CD14-positive monocyte (primary cell): ENCODE results near the gene GLI3. TPM values are rescaled to one million over a fixed set of nuclear protein-coding genes. Genes with fewer than 3 reads are reported as not detected.

Source experiments
- DNase-seq, 3 donors: peaks; one replicate each; pipeline ENCODE4 v3.0.0-alpha.2; 2011 to 2022
- H2AFZ ChIP-seq: 2 replicates; pipeline ENCODE4 v1.6.0; 2012; ENCODE audit warnings: mild to moderate bottlenecking, low read depth, low read length, inconsistent platforms; ENCODE audit not compliant: insufficient read depth, poor library complexity, severe bottlenecking
- H3K27ac ChIP-seq, 2 donors: 1 replicate in 1 of 2; 2 replicates in 1 of 2; pipeline ENCODE4 v1.5.1; 2012 to 2013; ENCODE audit warnings: low read length in 2 of 2, control low read depth in 1 of 2, inconsistent platforms in 1 of 2, low read depth in 1 of 2, mild to moderate bottlenecking in 1 of 2
- H3K27me3 ChIP-seq, 2 donors: one replicate each; pipeline versions ENCODE4 v1.6.0 to v1.6.1; 2011 to 2013; ENCODE audit warnings: low read length in 2 of 2; ENCODE audit not compliant: control insufficient read depth in 2 of 2, insufficient read depth in 2 of 2
- H3K36me3 ChIP-seq, 2 donors: replicated peaks in 1 of 2; 1 replicate in 1 of 2; 2 replicates in 1 of 2; pipeline versions ENCODE4 v1.5.1 to v1.6.1; 2012 to 2013; ENCODE audit warnings: low read length in 2 of 2, control low read depth in 1 of 2, inconsistent platforms in 1 of 2, mild to moderate bottlenecking in 1 of 2; ENCODE audit not compliant: insufficient read depth in 2 of 2, control insufficient read depth in 1 of 2
- H3K4me1 ChIP-seq, 2 donors: 1 replicate in 1 of 2; 2 replicates in 1 of 2; pipeline versions ENCODE4 v1.5.1 to v1.6.1; 2012 to 2013; ENCODE audit warnings: low read length in 2 of 2, control low read depth in 1 of 2, inconsistent platforms in 1 of 2, mild to moderate bottlenecking in 1 of 2, moderate library complexity in 1 of 2; ENCODE audit not compliant: insufficient read depth in 2 of 2, control insufficient read depth in 1 of 2
- H3K4me2 ChIP-seq: replicated peaks from 2 replicates; pipeline ENCODE3; 2012; ENCODE audit warnings: low read length, moderate library complexity, mild to moderate bottlenecking; ENCODE audit not compliant: poor library complexity, severe bottlenecking; ENCODE audit errors: extremely low read depth
- H3K4me3 ChIP-seq, 3 experiments: fragments of 200-600 bp in 1 of 3; sonication (generic) in 1 of 3; replicated peaks in 1 of 3; 1 replicate in 2 of 3; 2 replicates in 1 of 3; pipeline ENCODE4 v1.5.1; 2011 to 2013; ENCODE audit warnings: low read length in 3 of 3, mild to moderate bottlenecking in 3 of 3, control low read depth in 2 of 3, low read depth in 2 of 3, inconsistent platforms in 1 of 3, moderate library complexity in 1 of 3
- H3K79me2 ChIP-seq: 2 replicates; pipeline ENCODE4 v1.6.0; 2012; ENCODE audit warnings: mild to moderate bottlenecking, control low read depth, inconsistent platforms, low read length, moderate library complexity; ENCODE audit not compliant: insufficient read depth
- H3K9ac ChIP-seq: 2 replicates; pipeline ENCODE4 v1.6.0; 2017; ENCODE audit warnings: low read length, mild to moderate bottlenecking; ENCODE audit not compliant: insufficient read depth, poor library complexity, severe bottlenecking
- H3K9me3 ChIP-seq, 2 donors: replicated peaks in 1 of 2; 1 replicate in 1 of 2; 2 replicates in 1 of 2; pipeline versions ENCODE4 v1.5.1 to v1.6.1; 2012 to 2013; ENCODE audit warnings: low read length in 2 of 2, control low read depth in 1 of 2; ENCODE audit not compliant: control insufficient read depth in 1 of 2, insufficient read depth in 1 of 2
- H4K20me1 ChIP-seq: 2 replicates; pipeline ENCODE4 v1.6.0; 2012; ENCODE audit warnings: mild to moderate bottlenecking, low read length, control low read depth, moderate library complexity; ENCODE audit not compliant: insufficient read depth
- H3K27ac Mint-ChIP-seq, 7 donors: one replicate each; pipeline ENCODE4 v1.8.0; 2020; ENCODE audit warnings: mild to moderate bottlenecking in 7 of 7, mixed read lengths in 7 of 7, moderate library complexity in 6 of 7, inconsistent platforms in 2 of 7
- H3K27me3 Mint-ChIP-seq, 3 donors: one replicate each; pipeline ENCODE4 v1.8.0; 2021 to 2022; ENCODE audit warnings: low read depth in 3 of 3, mild to moderate bottlenecking in 3 of 3, mixed read lengths in 3 of 3, moderate library complexity in 3 of 3, inconsistent platforms in 1 of 3
- H3K36me3 Mint-ChIP-seq, 2 donors: one replicate each; pipeline ENCODE4 v1.8.0; 2020; ENCODE audit warnings: mixed read lengths in 2 of 2, inconsistent platforms in 1 of 2, mild to moderate bottlenecking in 1 of 2
- H3K4me1 Mint-ChIP-seq: one replicate; pipeline ENCODE4 v1.8.0; 2020; ENCODE audit warnings: mild to moderate bottlenecking, mixed read lengths
- H3K4me3 Mint-ChIP-seq, 2 donors: one replicate each; pipeline ENCODE4 v1.8.0; 2020; ENCODE audit warnings: mild to moderate bottlenecking in 2 of 2, mixed read lengths in 2 of 2, moderate library complexity in 1 of 2
- H3K9me3 Mint-ChIP-seq, 7 donors: one replicate each; pipeline ENCODE4 v1.8.0; 2020 to 2022; ENCODE audit warnings: mixed read lengths in 7 of 7, mild to moderate bottlenecking in 6 of 7, moderate library complexity in 6 of 7, inconsistent platforms in 2 of 7
- WGBS: methylation state at CpG from one replicate; pipeline ENCODE4 v1.1.5; 2013; ENCODE audit warnings: missing lambda C conversion rate; ENCODE audit not compliant: insufficient coverage; 5-methylcytosine and 5-hydroxymethylcytosine counted together
- intact Hi-C, 2 donors: fragments of 100-400 bp; cut with micrococcal nuclease; formaldehyde crosslinking; loops; one replicate each; pipeline versions ENCODE4 v1.15.0 to v1.15.1; 2023
- polyA plus RNA-seq, 3 donors: library from polyadenylated mRNA; depleted of rRNA in 1 of 3; unstranded in 2 of 3; stranded (reverse) in 1 of 3; fragments of 300-500 nt in 2 of 3; fragments of >200 nt in 1 of 3; fragmentation: Illumina TruSeq in 2 of 3; gene quantifications; 1 replicate in 2 of 3; 2 replicates in 1 of 3; pipeline ENCODE4 v1.2.3, GENCODE V29; 2012 to 2021
- TF ChIP-seq, protein P1 (sequence below): fragments of 200-600 bp; IDR thresholded peaks from one replicate; pipeline ENCODE4 v1.8.0; 2022; ENCODE audit warnings: antibody characterized with exemption, mild to moderate bottlenecking

GLI3 gene
- polyA plus RNA-seq, 3 donors: not detected

GRCh38 chr7:41925946-41926345 lies 311.1 kb downstream of the GLI3 start:
- intact Hi-C loops: no loop called here
- Histone ChIP-seq H3K4me2 (no peak overlapping the region), H2AFZ (no peak overlapping the region), H3K27me3 (no peaks in the 10 kb centered on the region), H3K36me3 (no peaks in the 10 kb centered on the region), H4K20me1 (no peaks in the 10 kb centered on the region), H3K9ac (no peak overlapping the region), H3K4me3 (no peak overlapping the region), H3K79me2 (no peaks in the 10 kb centered on the region), H3K27ac (no peak overlapping the region), H3K9me3 (no peaks in the 10 kb centered on the region), H3K4me1 (no peaks in the 10 kb centered on the region)
- TF ChIP-seq, protein P1, sequence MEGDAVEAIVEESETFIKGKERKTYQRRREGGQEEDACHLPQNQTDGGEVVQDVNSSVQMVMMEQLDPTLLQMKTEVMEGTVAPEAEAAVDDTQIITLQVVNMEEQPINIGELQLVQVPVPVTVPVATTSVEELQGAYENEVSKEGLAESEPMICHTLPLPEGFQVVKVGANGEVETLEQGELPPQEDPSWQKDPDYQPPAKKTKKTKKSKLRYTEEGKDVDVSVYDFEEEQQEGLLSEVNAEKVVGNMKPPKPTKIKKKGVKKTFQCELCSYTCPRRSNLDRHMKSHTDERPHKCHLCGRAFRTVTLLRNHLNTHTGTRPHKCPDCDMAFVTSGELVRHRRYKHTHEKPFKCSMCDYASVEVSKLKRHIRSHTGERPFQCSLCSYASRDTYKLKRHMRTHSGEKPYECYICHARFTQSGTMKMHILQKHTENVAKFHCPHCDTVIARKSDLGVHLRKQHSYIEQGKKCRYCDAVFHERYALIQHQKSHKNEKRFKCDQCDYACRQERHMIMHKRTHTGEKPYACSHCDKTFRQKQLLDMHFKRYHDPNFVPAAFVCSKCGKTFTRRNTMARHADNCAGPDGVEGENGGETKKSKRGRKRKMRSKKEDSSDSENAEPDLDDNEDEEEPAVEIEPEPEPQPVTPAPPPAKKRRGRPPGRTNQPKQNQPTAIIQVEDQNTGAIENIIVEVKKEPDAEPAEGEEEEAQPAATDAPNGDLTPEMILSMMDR: no peak
- H3K36me3 Mint-ChIP-seq: no peaks in the 10 kb centered on the region
- no peaks in the 10 kb centered on the region for H3K27me3 Mint-ChIP-seq
- no CpG with 5 or more reads among the region's 3 CpGs for WGBS
- no peaks in the 10 kb centered on the region for H3K4me1 Mint-ChIP-seq
- no peak overlapping the region for H3K27ac Mint-ChIP-seq
- DNase-seq: no peak
- H3K4me3 Mint-ChIP-seq: no peak overlapping the region
- peaks cover 0 to 2% (median 0%) of the 10 kb centered on the region in 7 donors for H3K9me3 Mint-ChIP-seq

- Mint-ChIP-seq H3K27me3 (no peaks in the 10 kb centered on the region), H3K9me3 (peaks cover 0 to 2% (median 0%) of the 10 kb centered on the region in 7 donors), H3K36me3 (no peaks in the 10 kb centered on the region), H3K27ac (no peak overlapping the region), H3K4me3 (no peak overlapping the region), H3K4me1 (no peaks in the 10 kb centered on the region)
- no peak overlapping the region for H2AFZ ChIP-seq
- H4K20me1 ChIP-seq: no peaks in the 10 kb centered on the region
- H3K9me3 ChIP-seq: no peaks in the 10 kb centered on the region
- no peaks in the 10 kb centered on the region for H3K27me3 ChIP-seq
- no peak overlapping the region for H3K4me2 ChIP-seq
- H3K9ac ChIP-seq: no peak overlapping the region
- intact Hi-C loops: no loop called here
- H3K27ac ChIP-seq: no peak overlapping the region
- no peak overlapping the region for H3K4me3 ChIP-seq
- peak in 1 of 3 donors; percentile 20 for DNase-seq
- 100% methylated on average over 6 of the region's 9 CpGs for WGBS
- H3K4me1 ChIP-seq: no peaks in the 10 kb centered on the region
- TF ChIP-seq, protein P1: no peak
- no peaks in the 10 kb centered on the region for H3K36me3 ChIP-seq
- no peaks in the 10 kb centered on the region for H3K79me2 ChIP-seq
Measured at GRCh38 chr7:41924796-41925195, 312.2 kb downstream of the GLI3 start.
